HG03565 (cell line): Measurements from ENCODE around the gene CA5A.

ENCODE experiments used
- ATAC-seq: cut with Tn5 transposase; IDR thresholded peaks from one replicate; pipeline ENCODE4 v1.9.1; 2021; ENCODE audit warnings: mild to moderate bottlenecking, moderate library complexity; ENCODE audit not compliant: unreplicated experiment

Gene CA5A

GRCh38 chr16:87841340-87842208 is 94.8 kb downstream of the CA5A start:
- ATAC-seq, result no peak

- ATAC-seq, result no peak
Observed at GRCh38 chr16:87840271-87840978, 95.9 kb downstream of the CA5A start.

DNA sequence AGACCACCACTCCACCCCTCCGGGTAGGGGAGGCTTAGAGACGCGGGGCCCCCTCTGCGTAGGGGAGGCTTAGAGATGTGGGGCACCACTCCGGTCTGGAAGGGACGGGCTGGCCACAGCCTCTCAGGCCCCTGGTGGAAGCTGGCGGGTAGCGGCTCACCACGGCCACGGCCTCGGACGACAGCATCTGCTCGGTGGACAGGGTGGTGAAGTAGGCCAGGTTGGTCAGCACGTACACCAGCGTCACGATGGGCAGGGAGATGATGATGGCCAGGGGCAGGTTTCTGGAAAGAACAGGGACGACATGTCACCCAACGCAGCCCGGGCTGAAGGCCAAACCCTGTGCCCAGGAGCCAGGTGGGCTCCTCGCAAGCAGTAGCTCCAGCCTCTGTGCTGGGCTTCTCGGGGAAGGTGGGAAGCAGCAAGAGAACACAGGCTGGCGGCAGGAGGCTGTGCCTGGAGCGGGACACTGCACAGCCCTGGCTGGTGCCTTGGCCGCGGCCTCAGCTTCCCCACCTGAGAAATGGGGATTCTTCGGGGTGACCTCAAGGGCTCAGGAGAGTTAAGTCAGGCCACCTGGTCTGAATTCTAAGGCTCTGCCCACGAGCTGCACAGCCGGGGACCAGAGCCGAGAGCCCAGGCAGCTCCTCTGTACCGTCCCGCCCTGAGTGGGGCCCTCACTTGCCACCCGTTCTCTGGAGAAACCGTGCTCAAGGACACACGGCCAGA is 96.6 kb downstream of the CA5A start:
- no peak for ATAC-seq

DNA sequence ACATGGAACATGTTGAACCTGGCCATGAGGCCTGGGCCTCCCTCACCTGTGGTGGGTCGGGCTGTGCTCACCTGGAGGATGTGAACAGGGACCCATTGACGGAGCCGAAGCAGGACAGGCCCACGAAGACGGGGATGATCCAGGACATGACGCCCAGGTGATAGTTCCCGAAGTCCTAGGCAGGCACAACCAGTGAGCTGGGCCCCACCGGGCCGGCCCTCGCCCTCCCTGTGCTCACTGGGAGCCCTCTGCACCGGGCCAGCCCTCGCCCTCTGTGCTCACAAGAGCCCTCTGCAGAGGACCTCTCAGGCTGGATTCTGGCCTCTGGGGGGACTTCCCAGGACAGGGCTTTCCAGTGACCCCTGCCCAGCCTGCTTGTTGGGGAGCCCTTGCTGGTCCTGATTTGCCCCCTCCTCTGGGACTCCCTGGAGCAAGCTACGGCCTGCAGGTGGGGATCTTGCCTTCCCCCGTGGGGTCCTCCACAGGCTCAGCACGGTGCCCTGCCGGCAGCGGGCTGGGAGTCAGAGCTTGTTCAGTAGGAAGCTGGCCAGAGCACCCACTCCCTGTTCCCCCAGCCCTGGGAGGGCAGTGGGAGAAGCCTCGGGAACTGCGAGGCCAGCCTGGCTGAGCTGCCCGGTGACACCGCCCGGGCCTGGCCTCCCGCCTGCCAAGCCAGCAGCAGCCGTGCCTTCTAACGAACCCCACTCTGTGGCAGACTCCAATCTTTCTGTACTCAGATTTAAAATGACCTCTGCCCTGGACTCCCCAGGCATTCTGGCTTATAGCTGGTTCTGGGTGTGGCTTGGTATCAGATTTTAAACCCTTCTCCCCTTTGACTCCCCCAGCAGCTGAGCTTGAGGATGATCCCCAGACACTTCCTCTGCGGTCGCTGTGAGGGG is 97.4 kb downstream of the CA5A start:
- ATAC-seq, result no peak
